ENCODE results near the gene TRIM29. TPM values are rescaled to one million over a fixed set of nuclear protein-coding genes. Genes with fewer than 3 reads are reported as not detected.

TRIM29 gene
- total and polyA plus RNA-seq, 9 of the 15 experiments (the other 6 are each of a cell fraction or from before 2014, with no cell fraction given) = 0.08 to 1.4 (median 0.42) TPM; not detected in 2

GRCh38 chr11:120167659-120168058, 29.7 kb upstream of the TRIM29 start:
- in situ Hi-C loops (cut with MboI) (no loop called here), intact Hi-C loops (cut with micrococcal nuclease) (loop anchor here (5.0 kb wide), 1 partner anchor 500 kb away; no protein-coding TSS in a partner anchor)
- H3K4me3 ChIP-seq = no peak overlapping the region
- no peaks in the 10 kb centered on the region for H3K36me3 ChIP-seq (ENCODE audit: control insufficient read depth, insufficient read depth, low read length)
- H3K27ac ChIP-seq (ENCODE audit: extremely low read depth, low read depth, low read length) = no peak overlapping the region
- H3K9me3 ChIP-seq (replicated peaks; ENCODE audit: control insufficient read depth, insufficient read depth, low read depth, low read length) = no peaks in the 10 kb centered on the region
- peaks cover 4% of the 10 kb centered on the region; the same call in 1 of the 2 replicates for H4K20me1 ChIP-seq (replicated peaks; ENCODE audit: control insufficient read depth, insufficient read depth, low read length)
- peak in 1 of 4 experiments; percentile 2 for DNase-seq (ENCODE audit: extremely low read depth in 1 of 4, low spot score in 3 of 4)
- H3K79me2 ChIP-seq (ENCODE audit: control insufficient read depth, insufficient read depth, low read length) = no peaks in the 10 kb centered on the region
- no peak for ATAC-seq
- 33% methylated on average over 11 of the region's 11 CpGs for WGBS (ENCODE audit: insufficient coverage, low coverage, missing lambda C conversion rate)
- H3K27me3 ChIP-seq (ENCODE audit: control insufficient read depth in 2 of 2, insufficient read depth in 2 of 2, low read length in 2 of 2) = peaks cover 11 to 51% of the 10 kb centered on the region in 2 experiments; a peak in 3 of 5 replicates
- no peak for FAIRE-seq
- no peak overlapping the region for H3K9ac ChIP-seq (ENCODE audit: insufficient read depth in 1 of 2, low read depth in 2 of 2, low read length in 2 of 2)
- no TSS peak for BruUV-seq (replicated peaks)
- ChIA-PET POLR2A (interaction anchor here (0.6 kb wide), 1 partner anchor 433 kb away, joined by 3 read pairs; no protein-coding TSS in a partner anchor), CTCF (ENCODE audit: low intra/inter-chr PET ratio) (no interaction called here)
- H3K4me1 ChIP-seq (replicated peaks in 1 of 2; ENCODE audit: control insufficient read depth in 2 of 2, insufficient read depth in 2 of 2, low read length in 2 of 2) = peaks cover 0 to 18% of the 10 kb centered on the region in 2 experiments; a peak in 2 of 5 replicates
- no peak overlapping the region for H3K4me2 ChIP-seq (ENCODE audit: insufficient read depth, low read length)
- no peak overlapping the region for H2AFZ ChIP-seq (ENCODE audit: low read depth, low read length)
- TF ChIP-seq NFIC (IDR thresholded peaks at IDR 0.05) = peak; percentile 85
- no peak for TF ChIP-seq ZBED1 (IDR thresholded peaks at IDR 0.05)
- no peaks in the 10 kb centered on the region for H3K9me1 ChIP-seq (ENCODE audit: control insufficient read depth, insufficient read depth, low read length)

- ATAC-seq (no peak), DNase-seq (ENCODE audit: extremely low read depth in 1 of 4, low spot score in 3 of 4) (no peak), FAIRE-seq (no peak)
- 0% methylated on average over 1 of the region's 1 CpG for WGBS (ENCODE audit: insufficient coverage, low coverage, missing lambda C conversion rate)
- Histone ChIP-seq H3K4me1 (replicated peaks in 1 of 2; ENCODE audit: control insufficient read depth in 2 of 2, insufficient read depth in 2 of 2, low read length in 2 of 2) (no peaks in the 10 kb centered on the region), H3K4me2 (ENCODE audit: insufficient read depth, low read length) (no peak overlapping the region), H2AFZ (ENCODE audit: low read depth, low read length) (no peak overlapping the region), H3K27me3 (ENCODE audit: control insufficient read depth in 2 of 2, insufficient read depth in 2 of 2, low read length in 2 of 2) (no peaks in the 10 kb centered on the region), H4K20me1 (replicated peaks; ENCODE audit: control insufficient read depth, insufficient read depth, low read length) (no peaks in the 10 kb centered on the region), H3K4me3 (no peak overlapping the region), H3K9me1 (ENCODE audit: control insufficient read depth, insufficient read depth, low read length) (no peaks in the 10 kb centered on the region), H3K9me3 (replicated peaks; ENCODE audit: control insufficient read depth, insufficient read depth, low read depth, low read length) (no peaks in the 10 kb centered on the region; the same call in 1 of the 2 replicates), H3K36me3 (ENCODE audit: control insufficient read depth, insufficient read depth, low read length) (no peaks in the 10 kb centered on the region), H3K79me2 (ENCODE audit: control insufficient read depth, insufficient read depth, low read length) (no peaks in the 10 kb centered on the region), H3K9ac (ENCODE audit: insufficient read depth in 1 of 2, low read depth in 2 of 2, low read length in 2 of 2) (no peak overlapping the region), H3K27ac (ENCODE audit: extremely low read depth, low read depth, low read length) (no peak overlapping the region)
- ChIA-PET POLR2A (no interaction called here), CTCF (ENCODE audit: low intra/inter-chr PET ratio) (no interaction called here)
- intact Hi-C loops (cut with micrococcal nuclease) (no loop called here), in situ Hi-C loops (cut with MboI) (no loop called here)
- no TSS peak for BruUV-seq (replicated peaks)
- TF ChIP-seq SREBF1 (IDR thresholded peaks at IDR 0.05; ENCODE audit: borderline replicate concordance, low read depth, low read length) (no peak), ZBTB34 (CRISPR knock-in tag; IDR thresholded peaks at IDR 0.05) (no peak), GTF2A2 (tag; IDR thresholded peaks at IDR 0.05) (no peak), TOE1 (IDR thresholded peaks at IDR 0.05; ENCODE audit: borderline replicate concordance) (no peak), TOE1 (CRISPR knock-in tag; IDR thresholded peaks at IDR 0.05; ENCODE audit: borderline replicate concordance, low read depth) (no peak), ATF3 (IDR thresholded peaks at IDR 0.05) (no peak), ATF3 (CRISPR knock-in tag; conservative IDR thresholded peaks at IDR 0.05) (no peak), MBD1 (CRISPR knock-in tag; IDR thresholded peaks at IDR 0.05) (no peak), RBM34 (IDR thresholded peaks at IDR 0.05; ENCODE audit: borderline replicate concordance, insufficient read depth, low read length) (no peak)
Measured at GRCh38 chr11:120160436-120160835, 22.5 kb upstream of the TRIM29 start.
